Cardiac muscle cell (in vitro differentiated cells and primary cell): Measurements from ENCODE around the gene BOC. TPM values are rescaled to one million over a fixed set of nuclear protein-coding genes. Genes with fewer than 3 reads are reported as not detected.

ENCODE experiments used
- DNase-seq, 2 donors: peaks; one replicate each; pipeline versions ENCODE4 v3.0.0 to v3.0.0-alpha.2; 2010 to 2017; ENCODE audit warnings: low read depth in 1 of 2, low spot score in 1 of 2
- H3K27ac ChIP-seq: fragments of 200-600 bp; sonication (generic); 2 replicates; pipeline ENCODE4 v1.5.1; 2016
- H3K27me3 ChIP-seq: fragments of 200-600 bp; sonication (generic); 2 replicates; pipeline ENCODE4 v1.6.0; 2016; ENCODE audit warnings: control low read depth
- H3K36me3 ChIP-seq: fragments of 200-600 bp; sonication (generic); 2 replicates; pipeline ENCODE4 v1.5.1; 2016; ENCODE audit warnings: control low read depth
- H3K4me1 ChIP-seq: fragments of 200-600 bp; sonication (generic); 2 replicates; pipeline ENCODE4 v1.8.1; 2017; ENCODE audit warnings: low read depth, mild to moderate bottlenecking, mixed run types
- H3K4me3 ChIP-seq: fragments of 200-600 bp; sonication (generic); 2 replicates; pipeline ENCODE4 v1.5.1; 2016; ENCODE audit warnings: mild to moderate bottlenecking
- H3K9me3 ChIP-seq: fragments of 200-600 bp; sonication (generic); 2 replicates; pipeline ENCODE4 v1.5.1; 2017; ENCODE audit warnings: low read depth, mild to moderate bottlenecking, control low read depth
- CTCF ChIP-seq: IDR thresholded peaks from 2 replicates; pipeline ENCODE4 v1.5.1; 2012; ENCODE audit warnings: low read depth, mild to moderate bottlenecking, low read length
- polyA plus RNA-seq: library from polyadenylated mRNA; unstranded; fragments of >200 nt; fragmentation: Nextera tagmentation; extraction: Ambion mirVana; gene quantifications from 2 replicates; pipeline ENCODE4 v1.2.1, GENCODE V29; 2016
- total RNA-seq: library from RNA; depleted of rRNA; stranded (reverse); fragments of >200 nt; gene quantifications from 2 replicates; pipeline ENCODE4 v1.2.3, GENCODE V29; 2016

BOC gene
- total and polyA plus RNA-seq, 2 experiments from 2014 or later = 9.5 to 14.1 TPM

- Histone ChIP-seq H3K27me3 (no peaks in the 10 kb centered on the region), H3K4me3 (no peak overlapping the region), H3K27ac (peak overlapping the region; percentile 60), H3K9me3 (no peaks in the 10 kb centered on the region), H3K36me3 (no peaks in the 10 kb centered on the region), H3K4me1 (peaks cover 14% of the 10 kb centered on the region)
- no peak for TF ChIP-seq CTCF
- DNase-seq = peak in 1 of 2 donors; percentile 15
Observed at GRCh38 chr3:113221721-113222257, 10.4 kb downstream of the BOC start.

- no peak for DNase-seq
- H3K36me3 ChIP-seq = no peaks in the 10 kb centered on the region
Observed at GRCh38 chr3:113222451-113223086, 11.2 kb downstream of the BOC start.

GRCh38 chr3:113223475-113224281, 12.3 kb downstream of the BOC start:
- no peaks in the 10 kb centered on the region for H3K36me3 ChIP-seq
- DNase-seq = no peak
- no peaks in the 10 kb centered on the region for H3K27me3 ChIP-seq
- H3K27ac ChIP-seq = no peak overlapping the region
- no peak overlapping the region for H3K4me3 ChIP-seq
- H3K4me1 ChIP-seq = peaks cover 18% of the 10 kb centered on the region
- H3K9me3 ChIP-seq = no peaks in the 10 kb centered on the region
- no peak for TF ChIP-seq CTCF

More at GRCh38 chr3:113222451-113223086, 11.2 kb downstream of the BOC start:
- H3K27ac ChIP-seq = peak overlapping the region; percentile 60
- no peak for TF ChIP-seq CTCF
- H3K27me3 ChIP-seq = no peaks in the 10 kb centered on the region
- H3K9me3 ChIP-seq = no peaks in the 10 kb centered on the region
- H3K4me3 ChIP-seq = no peak overlapping the region
- peaks cover 14% of the 10 kb centered on the region for H3K4me1 ChIP-seq

- H3K27ac ChIP-seq = no peak overlapping the region
- no peak overlapping the region for H3K4me3 ChIP-seq
- H3K27me3 ChIP-seq = no peaks in the 10 kb centered on the region
- H3K36me3 ChIP-seq = no peaks in the 10 kb centered on the region
- no peak for TF ChIP-seq CTCF
- H3K9me3 ChIP-seq = no peaks in the 10 kb centered on the region
- no peak for DNase-seq
- peaks cover 21% of the 10 kb centered on the region for H3K4me1 ChIP-seq
Observed at GRCh38 chr3:113225286-113225685, 13.9 kb downstream of the BOC start.

- no peak overlapping the region for H3K4me3 ChIP-seq
- H3K9me3 ChIP-seq = no peaks in the 10 kb centered on the region
- no peaks in the 10 kb centered on the region for H3K36me3 ChIP-seq
- no peak overlapping the region for H3K27ac ChIP-seq
- peaks cover 21% of the 10 kb centered on the region for H3K4me1 ChIP-seq
- no peaks in the 10 kb centered on the region for H3K27me3 ChIP-seq
- TF ChIP-seq CTCF = no peak
- no peak for DNase-seq
Observed at GRCh38 chr3:113226491-113226890, 15.1 kb downstream of the BOC start.
